NCI-H2196 (cell line): Measurements from ENCODE around the gene MGLL.

Source experiments
- DNase-seq: peaks from one replicate; lab custom pipeline; 2025; ENCODE audit not compliant: unreplicated experiment; lab: John Stamatoyannopoulos, UW

MGLL gene

GRCh38 chr3:127777332-127777731 lies 45.0 kb downstream of the MGLL start:
- DNase-seq: no peak

- no peak for DNase-seq
Measured at GRCh38 chr3:127776347-127776746, 46.0 kb downstream of the MGLL start.

GRCh38 chr3:127775398-127776109 lies 46.8 kb downstream of the MGLL start:
- DNase-seq: peak; percentile 48

- DNase-seq: no peak
Measured at GRCh38 chr3:127774647-127775046, 47.7 kb downstream of the MGLL start.

- no peak for DNase-seq
Measured at GRCh38 chr3:127773752-127774395, 48.4 kb downstream of the MGLL start.

GRCh38 chr3:127772827-127773751 lies 49.2 kb downstream of the MGLL start:
- no peak for DNase-seq

GRCh38 chr3:127772273-127772672 lies 50.0 kb downstream of the MGLL start:
- DNase-seq: no peak

GRCh38 chr3:127771746-127772145 lies 50.6 kb downstream of the MGLL start:
- no peak for DNase-seq

- no peak for DNase-seq
Measured at GRCh38 chr3:127770671-127771355, 51.5 kb downstream of the MGLL start.

GRCh38 chr3:127769284-127770081 lies 52.8 kb downstream of the MGLL start:
- DNase-seq: no peak

- DNase-seq: no peak
Measured at GRCh38 chr3:127768346-127769008, 53.8 kb downstream of the MGLL start.

- DNase-seq: no peak
Measured at GRCh38 chr3:127767126-127767525, 55.2 kb downstream of the MGLL start.

- DNase-seq: no peak
Measured at GRCh38 chr3:127765735-127766134, 56.6 kb downstream of the MGLL start.

GRCh38 chr3:127764841-127765362 lies 57.4 kb downstream of the MGLL start:
- DNase-seq: no peak

GRCh38 chr3:127764301-127764700 lies 58.0 kb downstream of the MGLL start:
- no peak for DNase-seq

GRCh38 chr3:127763816-127764215 lies 58.5 kb downstream of the MGLL start:
- no peak for DNase-seq

GRCh38 chr3:127763337-127763736 lies 59.0 kb downstream of the MGLL start:
- DNase-seq: no peak

- no peak for DNase-seq
Measured at GRCh38 chr3:127762787-127763105, 59.6 kb downstream of the MGLL start.

GRCh38 chr3:127762077-127762786 lies 60.1 kb downstream of the MGLL start:
- DNase-seq: peak; percentile 19
